KOPT-K1 (cell line): ENCODE results near the gene CEP112.

Experiments
- H3K27ac ChIP-seq: fragments of 200-600 bp; sonication (generic); 2 replicates; pipeline ENCODE4 v1.5.1; 2016; ENCODE audit warnings: antibody characterized with exemption, mild to moderate bottlenecking, low read depth, low read length; ENCODE audit not compliant: poor library complexity, severe bottlenecking
- H3K36me3 ChIP-seq: fragments of 200-600 bp; sonication (generic); 2 replicates; pipeline ENCODE4 v1.5.1; 2017; ENCODE audit warnings: antibody characterized with exemption, mild to moderate bottlenecking, low read length, moderate library complexity; ENCODE audit not compliant: insufficient read depth
- H3K9me3 ChIP-seq: fragments of 200-600 bp; sonication (generic); 2 replicates; pipeline ENCODE4 v1.5.1; 2017; ENCODE audit warnings: antibody characterized with exemption, low read length, mild to moderate bottlenecking; ENCODE audit not compliant: insufficient read depth, poor library complexity, severe bottlenecking

Gene CEP112

DNA sequence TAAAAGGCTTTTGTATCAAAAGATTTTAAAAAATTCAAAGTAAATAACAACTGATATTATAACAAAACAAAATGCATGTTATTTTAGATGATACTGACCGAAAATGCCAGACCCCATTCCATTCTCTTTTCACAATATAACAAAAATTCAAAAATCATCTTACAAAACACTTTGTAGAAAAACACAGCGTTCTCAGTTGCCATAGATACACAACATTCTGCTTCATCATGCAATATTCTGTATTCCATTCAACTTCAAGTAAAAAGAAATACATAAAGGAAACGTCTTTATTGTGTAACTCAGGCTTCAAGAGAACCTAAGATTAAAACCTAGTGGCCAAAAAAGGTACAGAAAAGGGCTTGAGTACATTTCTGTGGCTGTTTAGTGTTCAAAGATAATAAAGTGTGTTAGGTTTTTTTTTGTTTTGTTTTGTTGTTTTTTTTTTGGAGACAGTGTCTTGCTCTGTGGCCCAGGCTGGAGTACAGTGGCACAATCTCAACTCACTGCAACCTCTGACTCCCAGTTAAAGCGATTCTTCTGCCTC, 250.5 kb downstream of the CEP112 start:
- Histone ChIP-seq H3K27ac (no peak overlapping the region), H3K36me3 (no peaks in the 10 kb centered on the region), H3K9me3 (peaks cover 4% of the 10 kb centered on the region)

GRCh38 chr17:65936013-65936412, 255.9 kb downstream of the CEP112 start:
- Histone ChIP-seq H3K27ac (no peak overlapping the region), H3K9me3 (peaks cover 23% of the 10 kb centered on the region), H3K36me3 (no peaks in the 10 kb centered on the region)

DNA sequence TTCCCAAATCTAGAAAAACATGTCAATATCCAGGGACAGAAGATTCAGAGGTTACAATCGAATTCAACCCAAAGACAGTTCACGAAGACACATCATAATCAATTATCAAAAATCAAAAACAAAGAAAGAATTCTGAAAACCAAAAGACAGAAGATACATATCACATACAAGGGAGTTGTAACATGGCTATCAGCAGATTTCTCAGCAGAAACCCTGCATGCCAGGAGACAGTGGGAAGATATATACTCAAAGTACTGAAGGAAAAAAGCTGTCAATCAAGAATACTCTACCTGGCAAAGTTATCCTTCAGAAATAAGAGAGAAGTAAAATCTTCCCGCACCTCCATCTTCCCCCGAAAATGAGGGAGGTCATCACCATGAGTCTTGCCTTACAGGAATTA, 258.6 kb downstream of the CEP112 start:
- Histone ChIP-seq H3K36me3 (no peaks in the 10 kb centered on the region), H3K27ac (no peak overlapping the region), H3K9me3 (peaks cover 19% of the 10 kb centered on the region)

DNA sequence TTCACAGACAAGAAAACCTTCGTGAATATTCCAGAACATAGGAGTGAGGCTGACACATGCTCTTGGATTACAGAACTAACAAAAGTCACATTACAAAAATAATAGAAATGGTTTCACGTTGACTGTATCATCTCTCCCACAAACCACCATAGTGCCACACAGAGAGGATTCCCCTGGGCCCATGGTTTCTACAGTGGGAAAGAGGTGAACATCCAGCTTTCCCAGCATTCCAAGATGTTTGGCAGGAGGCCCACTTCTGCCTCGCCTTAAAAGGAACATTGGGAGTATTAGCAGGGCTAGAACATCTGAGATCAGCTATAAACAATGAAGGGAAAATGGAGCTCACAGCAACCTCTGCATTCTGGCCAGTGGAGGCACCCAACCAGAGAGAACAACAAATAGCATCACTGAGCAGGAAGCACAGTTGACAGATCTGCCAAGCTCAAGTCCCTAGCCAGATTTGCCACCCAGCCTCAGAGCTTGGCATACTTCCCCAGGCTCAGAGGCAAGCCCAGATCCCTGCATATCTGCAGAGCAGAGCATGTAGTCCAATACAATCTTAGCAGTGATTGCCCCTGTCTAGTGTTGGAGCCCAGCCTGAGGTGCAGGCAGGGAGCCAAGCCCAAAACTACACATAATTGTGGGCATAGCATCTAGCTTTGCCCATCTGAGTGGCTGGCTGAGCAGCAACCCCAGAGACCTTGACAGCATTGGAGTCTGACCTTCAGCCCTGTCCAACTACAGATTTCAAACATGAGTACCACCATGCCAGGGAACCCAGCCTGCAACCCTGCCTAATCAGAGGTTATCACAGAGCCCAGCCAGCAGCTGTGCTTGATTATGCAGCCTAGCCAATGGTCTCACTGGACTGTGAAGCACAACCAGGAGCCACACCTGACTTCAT, 260.4 kb downstream of the CEP112 start:
- H3K36me3 ChIP-seq: no peaks in the 10 kb centered on the region
- H3K9me3 ChIP-seq: peaks cover 19% of the 10 kb centered on the region
- no peak overlapping the region for H3K27ac ChIP-seq

GRCh38 chr17:65930140-65930730, 261.7 kb downstream of the CEP112 start:
- H3K36me3 ChIP-seq: peaks cover 3% of the 10 kb centered on the region; the same call in 1 of the 2 replicates
- H3K9me3 ChIP-seq: peaks cover 23% of the 10 kb centered on the region
- no peak overlapping the region for H3K27ac ChIP-seq

GRCh38 chr17:65926599-65926998, 265.3 kb downstream of the CEP112 start:
- Histone ChIP-seq H3K9me3 (peaks cover 4% of the 10 kb centered on the region), H3K36me3 (peaks cover 3% of the 10 kb centered on the region; the same call in 1 of the 2 replicates), H3K27ac (no peak overlapping the region)

DNA sequence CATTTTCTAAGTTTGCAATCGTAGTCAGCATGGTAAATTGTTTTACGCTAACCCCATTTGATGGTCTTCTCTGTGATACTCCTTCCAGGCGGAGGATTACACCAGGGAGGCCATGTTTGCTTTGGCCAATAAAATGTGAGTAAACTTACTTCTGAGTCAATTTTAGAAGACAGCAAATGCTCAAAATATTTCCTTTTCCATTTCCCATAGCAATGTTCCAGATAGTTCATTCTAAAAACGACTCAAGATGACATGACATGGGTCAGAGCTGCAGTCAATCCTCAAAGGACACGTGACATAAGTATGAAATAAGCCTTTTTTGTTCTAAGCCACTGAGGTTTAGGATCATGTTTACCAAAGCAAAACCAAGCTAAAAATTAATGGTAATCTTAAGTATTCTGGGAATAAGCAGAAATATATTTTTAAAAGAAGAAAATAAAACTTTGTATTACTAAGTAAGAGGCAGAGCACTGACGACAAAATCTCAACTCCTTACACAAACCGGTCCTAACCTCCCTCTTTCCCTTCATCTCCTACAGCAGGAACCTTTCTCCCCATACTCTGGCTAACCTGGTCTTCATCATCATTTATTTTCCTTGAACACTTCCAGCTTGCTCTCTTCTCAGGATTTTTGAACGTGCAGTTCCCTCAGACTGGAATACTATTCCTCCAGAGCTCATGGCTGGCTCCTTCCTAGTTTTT, 266.2 kb downstream of the CEP112 start:
- H3K36me3 ChIP-seq: peaks cover 3% of the 10 kb centered on the region; the same call in 1 of the 2 replicates
- H3K27ac ChIP-seq: no peak overlapping the region
- peaks cover 4% of the 10 kb centered on the region for H3K9me3 ChIP-seq

- Histone ChIP-seq H3K36me3 (peaks cover 3% of the 10 kb centered on the region; the same call in 1 of the 2 replicates), H3K9me3 (peaks cover under 1% of the 10 kb centered on the region), H3K27ac (no peak overlapping the region)
These were observed 270.9 kb downstream of the CEP112 start for GRCh38 chr17:65920996-65921395.

DNA sequence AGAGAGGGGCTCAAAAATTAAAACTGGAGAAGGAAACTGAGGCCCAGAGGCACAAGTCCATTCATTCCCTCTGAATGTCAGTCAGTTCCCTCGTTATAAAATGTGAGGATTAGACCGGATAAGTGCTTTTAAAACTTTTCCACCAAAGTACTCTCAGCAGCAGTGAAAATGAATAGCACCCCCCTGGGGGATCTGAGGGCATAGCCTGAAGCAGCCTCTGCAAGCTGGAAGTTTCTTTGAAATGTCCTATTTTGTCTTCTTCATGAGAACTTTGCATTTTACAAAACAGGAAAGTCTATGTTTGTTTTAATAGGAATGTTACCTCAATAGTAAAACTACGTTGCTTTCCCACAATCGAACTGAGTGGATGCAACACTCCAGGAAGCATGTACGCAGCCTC, 273.0 kb downstream of the CEP112 start:
- Histone ChIP-seq H3K36me3 (no peaks in the 10 kb centered on the region), H3K27ac (no peak overlapping the region), H3K9me3 (no peaks in the 10 kb centered on the region)

- H3K27ac ChIP-seq: no peak overlapping the region
- no peaks in the 10 kb centered on the region for H3K9me3 ChIP-seq
- H3K36me3 ChIP-seq: no peaks in the 10 kb centered on the region
These were observed 273.4 kb downstream of the CEP112 start for GRCh38 chr17:65918500-65918899.

GRCh38 chr17:65917560-65917959, 274.4 kb downstream of the CEP112 start:
- Histone ChIP-seq H3K36me3 (no peaks in the 10 kb centered on the region), H3K9me3 (no peaks in the 10 kb centered on the region), H3K27ac (no peak overlapping the region)

DNA sequence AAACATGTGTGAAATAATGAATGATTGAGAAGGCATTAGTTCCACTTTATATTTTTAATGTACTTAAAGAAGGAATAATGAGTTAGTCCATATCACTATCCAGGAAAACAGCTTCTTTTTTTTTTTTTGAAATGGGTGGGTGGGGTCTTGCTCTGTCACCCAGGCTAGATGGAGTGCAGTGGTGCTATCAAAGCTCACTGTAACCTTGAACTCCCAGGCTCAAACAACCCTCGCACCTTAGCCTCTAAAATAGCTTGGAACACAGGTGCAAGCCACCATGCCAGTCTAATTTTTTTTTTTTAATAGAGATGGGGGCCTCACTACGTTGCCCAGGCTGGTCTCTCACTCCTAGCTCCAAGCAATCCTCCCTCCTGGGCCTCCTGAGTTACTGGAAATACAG, 275.5 kb downstream of the CEP112 start:
- H3K9me3 ChIP-seq: peaks cover 10% of the 10 kb centered on the region
- no peak overlapping the region for H3K27ac ChIP-seq
- no peaks in the 10 kb centered on the region for H3K36me3 ChIP-seq

GRCh38 chr17:65914784-65915342, 277.1 kb downstream of the CEP112 start:
- Histone ChIP-seq H3K9me3 (peaks cover 25% of the 10 kb centered on the region), H3K36me3 (no peaks in the 10 kb centered on the region), H3K27ac (no peak overlapping the region)

GRCh38 chr17:65913326-65913850, 278.5 kb downstream of the CEP112 start:
- Histone ChIP-seq H3K27ac (no peak overlapping the region), H3K36me3 (no peaks in the 10 kb centered on the region), H3K9me3 (peaks cover 25% of the 10 kb centered on the region)
